SK-N-SH treated with all-trans-retinoic acid at 6 μM for 48 hours (cell line): ENCODE results near the gene SLC2A6.

Experiments used
- ARNTL ChIP-seq: fragments of 450-650 bp; formaldehyde crosslinking; IDR thresholded peaks from 2 replicates; pipeline ENCODE4 v1.5.0; 2020; ENCODE audit warnings: low read depth, mild to moderate bottlenecking, moderate library complexity, borderline replicate concordance
- CREB5 ChIP-seq: fragments of 250-450 bp; sonication (Bioruptor Pico); IDR thresholded peaks from 2 replicates; pipeline ENCODE4 v1.5.1; 2020; ENCODE audit warnings: low read depth, mild to moderate bottlenecking, moderate library complexity
- ISL1 ChIP-seq: fragments of 250-450 bp; sonication (Bioruptor Pico); IDR thresholded peaks from 2 replicates; pipeline ENCODE4 v2.1.2; 2022; ENCODE audit warnings: mild to moderate bottlenecking, moderate library complexity
- OSR1 ChIP-seq: fragments of 250-450 bp; sonication (Bioruptor Pico); IDR thresholded peaks from 2 replicates; pipeline ENCODE4 v1.8.0; 2022; ENCODE audit warnings: moderate library complexity, mild to moderate bottlenecking, inconsistent platforms
- SNAI2 ChIP-seq: fragments of 250-450 bp; sonication (Bioruptor Pico); IDR thresholded peaks from 2 replicates; pipeline ENCODE4 v1.5.0; 2020; ENCODE audit warnings: mild to moderate bottlenecking, moderate library complexity
- TOX ChIP-seq: fragments of 250-450 bp; sonication (Bioruptor Pico); IDR thresholded peaks from 2 replicates; pipeline ENCODE4 v1.8.0; 2021; ENCODE audit warnings: mild to moderate bottlenecking, moderate library complexity, borderline replicate concordance
- ZFP3 ChIP-seq: fragments of 250-450 bp; sonication (Bioruptor Pico); IDR thresholded peaks from 2 replicates; pipeline ENCODE4 v1.5.0; 2020; ENCODE audit warnings: mild to moderate bottlenecking, moderate library complexity
- ZFP30 ChIP-seq: fragments of 450-650 bp; formaldehyde crosslinking; IDR thresholded peaks from 2 replicates; pipeline ENCODE4 v1.5.0; 2022; ENCODE audit warnings: mild to moderate bottlenecking, moderate library complexity
- TF ChIP-seq, protein P1 (sequence below): fragments of 250-450 bp; sonication (Bioruptor Pico); IDR thresholded peaks from 2 replicates; pipeline ENCODE4 v1.8.0; 2020; ENCODE audit warnings: mild to moderate bottlenecking, moderate library complexity, borderline replicate concordance
- TF ChIP-seq, protein P2 (sequence below): fragments of 250-450 bp; sonication (Bioruptor Pico); IDR thresholded peaks from 2 replicates; pipeline ENCODE4 v1.5.1; 2021; ENCODE audit warnings: mild to moderate bottlenecking, moderate library complexity

GRCh38 chr9:133429214-133429613, 49.7 kb downstream of the SLC2A6 start:
- no peak for TF ChIP-seq ISL1 (CRISPR knock-in tag)
- no peak for TF ChIP-seq ZFP30 (CRISPR knock-in tag)
- TF ChIP-seq SNAI2 (CRISPR knock-in tag): no peak
- TF ChIP-seq ARNTL (CRISPR knock-in tag): no peak
- no peak for TF ChIP-seq ZFP3 (CRISPR knock-in tag)
- TF ChIP-seq, protein P1, sequence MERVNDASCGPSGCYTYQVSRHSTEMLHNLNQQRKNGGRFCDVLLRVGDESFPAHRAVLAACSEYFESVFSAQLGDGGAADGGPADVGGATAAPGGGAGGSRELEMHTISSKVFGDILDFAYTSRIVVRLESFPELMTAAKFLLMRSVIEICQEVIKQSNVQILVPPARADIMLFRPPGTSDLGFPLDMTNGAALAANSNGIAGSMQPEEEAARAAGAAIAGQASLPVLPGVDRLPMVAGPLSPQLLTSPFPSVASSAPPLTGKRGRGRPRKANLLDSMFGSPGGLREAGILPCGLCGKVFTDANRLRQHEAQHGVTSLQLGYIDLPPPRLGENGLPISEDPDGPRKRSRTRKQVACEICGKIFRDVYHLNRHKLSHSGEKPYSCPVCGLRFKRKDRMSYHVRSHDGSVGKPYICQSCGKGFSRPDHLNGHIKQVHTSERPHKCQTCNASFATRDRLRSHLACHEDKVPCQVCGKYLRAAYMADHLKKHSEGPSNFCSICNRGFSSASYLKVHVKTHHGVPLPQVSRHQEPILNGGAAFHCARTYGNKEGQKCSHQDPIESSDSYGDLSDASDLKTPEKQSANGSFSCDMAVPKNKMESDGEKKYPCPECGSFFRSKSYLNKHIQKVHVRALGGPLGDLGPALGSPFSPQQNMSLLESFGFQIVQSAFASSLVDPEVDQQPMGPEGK (CRISPR knock-in tag): no peak
- TF ChIP-seq OSR1: no peak
- TF ChIP-seq, protein P2, sequence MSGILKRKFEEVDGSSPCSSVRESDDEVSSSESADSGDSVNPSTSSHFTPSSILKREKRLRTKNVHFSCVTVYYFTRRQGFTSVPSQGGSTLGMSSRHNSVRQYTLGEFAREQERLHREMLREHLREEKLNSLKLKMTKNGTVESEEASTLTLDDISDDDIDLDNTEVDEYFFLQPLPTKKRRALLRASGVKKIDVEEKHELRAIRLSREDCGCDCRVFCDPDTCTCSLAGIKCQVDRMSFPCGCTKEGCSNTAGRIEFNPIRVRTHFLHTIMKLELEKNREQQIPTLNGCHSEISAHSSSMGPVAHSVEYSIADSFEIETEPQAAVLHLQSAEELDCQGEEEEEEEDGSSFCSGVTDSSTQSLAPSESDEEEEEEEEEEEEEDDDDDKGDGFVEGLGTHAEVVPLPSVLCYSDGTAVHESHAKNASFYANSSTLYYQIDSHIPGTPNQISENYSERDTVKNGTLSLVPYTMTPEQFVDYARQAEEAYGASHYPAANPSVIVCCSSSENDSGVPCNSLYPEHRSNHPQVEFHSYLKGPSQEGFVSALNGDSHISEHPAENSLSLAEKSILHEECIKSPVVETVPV: no peak
- TF ChIP-seq CREB5 (CRISPR knock-in tag): no peak
- TF ChIP-seq TOX (CRISPR knock-in tag): no peak
